SU-DHL-6 (cell line): ENCODE data around the gene CDK19.

Source experiments
- CTCF ChIP-seq: fragments of 200-600 bp; sonication (generic); IDR thresholded peaks from one replicate; pipeline ENCODE4 v1.5.1; 2017; ENCODE audit warnings: antibody characterized with exemption, mild to moderate bottlenecking, low read length, moderate library complexity; ENCODE audit not compliant: insufficient read depth, poor library complexity, severe bottlenecking
- EZH2phosphoT487 ChIP-seq: fragments of 200-600 bp; sonication (generic), shearing (Covaris generic); conservative IDR thresholded peaks from 2 replicates; pipeline ENCODE4 v1.6.1; 2018; ENCODE audit warnings: mild to moderate bottlenecking, antibody characterized with exemption, low read length, moderate library complexity, mixed read lengths

GRCh38 chr6:110589865-110590513 is 225.3 kb downstream of the CDK19 start:
- no peak for TF ChIP-seq CTCF
- TF ChIP-seq EZH2phosphoT487, result no peak
